HL-60 (cell line): ENCODE results near the gene TMOD2.

Experiments
- DNase-seq, 2 experiments: peaks; one replicate each; pipeline ENCODE4 v3.0.0-alpha.2; 2010 to 2020; ENCODE audit warnings: low read depth in 1 of 2, low spot score in 1 of 2
- H3K27ac ChIP-seq: fragments of 250-450 bp; sonication (Bioruptor Pico); replicated peaks from 2 replicates; pipeline ENCODE4 v1.5.1; 2020; ENCODE audit warnings: mild to moderate bottlenecking, moderate library complexity
- H3K27me3 ChIP-seq: fragments of 250-450 bp; sonication (Bioruptor Pico); 2 replicates; pipeline ENCODE4 v1.5.1; 2021; ENCODE audit warnings: mild to moderate bottlenecking, moderate library complexity; ENCODE audit not compliant: insufficient read depth, poor library complexity, severe bottlenecking
- H3K4me3 ChIP-seq: replicated peaks from 2 replicates; pipeline ENCODE4 v1.5.1; 2011; ENCODE audit warnings: mild to moderate bottlenecking, control low read depth, low read length; ENCODE audit not compliant: insufficient read depth
- CTCF ChIP-seq: IDR thresholded peaks from one replicate; pipeline ENCODE4 v1.5.1; 2011; ENCODE audit warnings: low read length, control low read depth, inconsistent platforms; ENCODE audit not compliant: insufficient read depth
- GABPA ChIP-seq: IDR thresholded peaks from 2 replicates; pipeline ENCODE4 v1.6.1; 2012; ENCODE audit warnings: low read depth
- POLR2AphosphoS5 ChIP-seq: IDR thresholded peaks from 2 replicates; pipeline ENCODE4 v1.6.1; 2012; ENCODE audit warnings: low read depth
- REST ChIP-seq: IDR thresholded peaks from 2 replicates; pipeline ENCODE4 v1.6.1; 2012; ENCODE audit warnings: low read depth; ENCODE audit not compliant: insufficient replicate concordance
- SPI1 ChIP-seq: IDR thresholded peaks from 2 replicates; pipeline ENCODE4 v1.6.1; 2012; ENCODE audit warnings: low read depth, mild to moderate bottlenecking, borderline replicate concordance

Gene TMOD2

GRCh38 chr15:51793521-51794305 is 42.3 kb downstream of the TMOD2 start:
- DNase-seq = no peak
- H3K27me3 ChIP-seq = no peaks in the 10 kb centered on the region
- no peak overlapping the region for H3K4me3 ChIP-seq
- TF ChIP-seq CTCF (no peak), POLR2AphosphoS5 (no peak), SPI1 (no peak), REST (no peak), GABPA (no peak)
- H3K27ac ChIP-seq = no peak overlapping the region

GRCh38 chr15:51796847-51797401 is 45.5 kb downstream of the TMOD2 start:
- Histone ChIP-seq H3K4me3 (no peak overlapping the region), H3K27ac (no peak overlapping the region), H3K27me3 (no peaks in the 10 kb centered on the region)
- DNase-seq = no peak
- TF ChIP-seq CTCF (no peak), GABPA (no peak), SPI1 (no peak)

DNA sequence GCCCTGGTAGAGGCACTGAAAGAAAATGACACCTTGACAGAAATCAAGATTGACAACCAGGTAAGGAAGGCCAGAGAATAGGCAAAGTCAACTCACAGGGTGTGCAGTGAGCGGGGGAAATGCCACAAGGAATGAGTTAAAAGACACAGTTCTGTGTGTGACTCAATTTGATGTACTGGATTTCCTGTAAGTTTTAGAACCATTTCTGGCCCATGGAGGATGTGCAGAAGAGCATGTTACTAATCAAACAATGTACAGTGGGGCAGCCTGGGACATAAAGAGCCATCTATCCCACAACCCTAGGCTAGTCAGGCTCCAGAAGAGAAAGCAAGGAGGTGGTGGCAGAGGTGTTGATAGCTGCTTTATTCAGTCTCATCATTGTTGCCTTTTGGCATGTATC is 46.9 kb downstream of the TMOD2 start:
- Histone ChIP-seq H3K4me3 (no peak overlapping the region), H3K27ac (no peak overlapping the region), H3K27me3 (no peaks in the 10 kb centered on the region)
- TF ChIP-seq POLR2AphosphoS5 = no peak
- no peak for DNase-seq

- no peaks in the 10 kb centered on the region for H3K27me3 ChIP-seq
- TF ChIP-seq GABPA = no peak
- no peak for TF ChIP-seq CTCF
- no peak overlapping the region for H3K27ac ChIP-seq
- no peak overlapping the region for H3K4me3 ChIP-seq
- no peak for DNase-seq
Observed at GRCh38 chr15:51799282-51800252, 48.2 kb downstream of the TMOD2 start.
